Tibial nerve (tissue), 3 donors: ENCODE data around the gene TMEM53.

ENCODE experiments used
- POLR2A ChIP-seq, 2 donors: fragments of 450-650 bp; IDR thresholded peaks; one replicate each; pipeline ENCODE4 v1.6.1; 2017; ENCODE audit warnings: antibody characterized with exemption in 2 of 2, mild to moderate bottlenecking in 2 of 2, moderate library complexity in 2 of 2
- TF ChIP-seq, protein P1 (sequence below), 5 experiments: fragments of 200-600 bp in 3 of 5; fragments of 450-650 bp in 2 of 5; sonication (generic) in 3 of 5; IDR thresholded peaks; one replicate each; pipeline ENCODE4 v1.5.1; 2016 to 2019; ENCODE audit warnings: antibody characterized with exemption in 5 of 5, mild to moderate bottlenecking in 3 of 5, moderate library complexity in 2 of 5

- TF ChIP-seq, protein P1, sequence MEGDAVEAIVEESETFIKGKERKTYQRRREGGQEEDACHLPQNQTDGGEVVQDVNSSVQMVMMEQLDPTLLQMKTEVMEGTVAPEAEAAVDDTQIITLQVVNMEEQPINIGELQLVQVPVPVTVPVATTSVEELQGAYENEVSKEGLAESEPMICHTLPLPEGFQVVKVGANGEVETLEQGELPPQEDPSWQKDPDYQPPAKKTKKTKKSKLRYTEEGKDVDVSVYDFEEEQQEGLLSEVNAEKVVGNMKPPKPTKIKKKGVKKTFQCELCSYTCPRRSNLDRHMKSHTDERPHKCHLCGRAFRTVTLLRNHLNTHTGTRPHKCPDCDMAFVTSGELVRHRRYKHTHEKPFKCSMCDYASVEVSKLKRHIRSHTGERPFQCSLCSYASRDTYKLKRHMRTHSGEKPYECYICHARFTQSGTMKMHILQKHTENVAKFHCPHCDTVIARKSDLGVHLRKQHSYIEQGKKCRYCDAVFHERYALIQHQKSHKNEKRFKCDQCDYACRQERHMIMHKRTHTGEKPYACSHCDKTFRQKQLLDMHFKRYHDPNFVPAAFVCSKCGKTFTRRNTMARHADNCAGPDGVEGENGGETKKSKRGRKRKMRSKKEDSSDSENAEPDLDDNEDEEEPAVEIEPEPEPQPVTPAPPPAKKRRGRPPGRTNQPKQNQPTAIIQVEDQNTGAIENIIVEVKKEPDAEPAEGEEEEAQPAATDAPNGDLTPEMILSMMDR (IDR thresholded peaks at IDR 0.05): no peak
- no peak for TF ChIP-seq POLR2A (IDR thresholded peaks at IDR 0.05)
Measured at GRCh38 chr1:44631333-44631646, 43.0 kb downstream of the TMEM53 start.
